Cardiac fibroblast (primary cell): ENCODE measurements around the gene PLEKHH2.

ENCODE experiments used
- DNase-seq, 2 donors: peaks; one replicate each; pipeline versions ENCODE4 v3.0.0 to v3.0.0-alpha.2; 2010; ENCODE audit warnings: low read depth in 2 of 2
- H3K4me3 ChIP-seq, 2 donors: replicated peaks in 1 of 2; 1 replicate in 1 of 2; 2 replicates in 1 of 2; pipeline ENCODE4 v1.5.1; 2011; ENCODE audit warnings: low read depth in 2 of 2, low read length in 2 of 2, mild to moderate bottlenecking in 2 of 2, moderate library complexity in 1 of 2
- CTCF ChIP-seq: IDR thresholded peaks from one replicate; pipeline ENCODE4 v1.5.1; 2011; ENCODE audit warnings: low read depth, mild to moderate bottlenecking, low read length, inconsistent platforms

PLEKHH2 gene

GRCh38 chr2:43773876-43774613, 137.0 kb downstream of the PLEKHH2 start, which contains the start of gene DYNC2LI1:
DYNC2LI1 (plus strand) TSS chr2:43774039; CDS start chr2:43774139, 100 bp downstream.
- DNase-seq = peak; percentile 92 to 93
- peak within 1 kb of the TSS; percentile 70 to 76 for H3K4me3 ChIP-seq
- TF ChIP-seq CTCF = no peak

DNA sequence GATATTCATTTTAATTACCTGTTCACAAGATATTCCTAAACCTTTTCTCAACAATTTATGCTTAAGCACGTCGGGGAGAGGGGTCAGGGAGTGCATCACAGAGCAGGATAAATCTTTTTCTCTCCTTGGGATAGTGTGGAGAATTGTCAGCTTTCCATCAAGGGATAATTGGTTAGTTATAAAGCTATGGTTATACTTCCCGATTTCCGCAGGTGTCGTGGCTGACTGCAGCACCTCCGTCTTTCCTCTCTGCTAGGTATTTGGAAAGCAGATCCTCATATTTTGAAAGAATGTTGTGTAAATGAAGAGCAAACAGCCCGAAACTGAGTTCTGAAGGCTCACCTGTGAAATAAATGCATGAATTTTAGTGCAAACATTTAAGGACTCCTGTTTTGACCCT, 137.6 kb downstream of the PLEKHH2 start:
- DNase-seq = no peak
- peak overlapping the region; percentile 70 to 76 for H3K4me3 ChIP-seq
- TF ChIP-seq CTCF = no peak

- no peak for DNase-seq
- no peak for TF ChIP-seq CTCF
- H3K4me3 ChIP-seq = no peak overlapping the region
Measured at GRCh38 chr2:43776324-43776723, 139.3 kb downstream of the PLEKHH2 start.

DNA sequence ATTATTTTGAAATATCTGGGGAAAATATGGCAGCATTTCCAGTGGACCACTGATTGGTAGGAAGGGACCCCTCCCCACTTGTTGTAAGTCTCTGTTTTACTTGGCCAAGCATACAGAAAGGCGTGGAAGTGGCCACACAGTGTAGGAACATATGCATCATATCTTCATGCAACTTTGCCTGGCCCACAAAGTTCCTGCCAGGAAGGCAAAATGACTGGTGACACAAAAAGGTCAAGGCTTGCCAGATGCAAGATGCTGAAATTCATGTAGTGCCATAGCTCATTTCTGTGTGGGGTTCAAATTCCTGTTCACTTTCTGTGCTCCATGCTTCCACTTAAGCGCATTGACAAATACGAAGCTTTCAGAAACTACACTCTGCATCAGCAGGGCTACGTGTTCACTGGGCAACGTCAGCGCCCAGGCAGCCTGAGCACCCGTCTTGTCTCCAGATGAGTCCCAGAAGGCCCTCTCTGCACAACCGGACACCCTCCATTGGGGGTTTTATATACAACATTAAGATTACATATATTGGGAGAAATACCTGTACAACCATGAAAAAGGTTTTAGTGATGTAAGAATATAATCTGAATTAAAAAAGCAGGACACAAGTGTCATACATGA, 140.4 kb downstream of the PLEKHH2 start:
- no peak overlapping the region for H3K4me3 ChIP-seq
- no peak for DNase-seq
- TF ChIP-seq CTCF = no peak

DNA sequence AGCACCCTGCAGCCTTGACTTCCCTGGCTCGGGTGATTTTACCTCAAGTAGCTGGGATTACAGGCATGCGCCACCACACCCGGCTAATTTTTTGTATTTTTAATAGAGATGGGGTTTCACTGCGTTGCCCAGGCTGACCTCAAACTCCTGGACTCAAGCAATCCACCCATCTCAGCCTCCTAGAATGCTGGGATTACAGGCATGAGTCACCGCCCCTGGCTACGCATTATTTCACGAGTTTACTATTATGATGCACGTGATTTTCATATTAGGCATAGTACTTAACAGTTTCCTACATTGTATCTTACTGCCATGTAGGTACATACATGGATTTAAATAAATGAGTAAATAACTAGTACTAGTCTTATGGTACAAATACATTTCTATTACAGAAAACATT, 141.2 kb downstream of the PLEKHH2 start:
- H3K4me3 ChIP-seq = no peak overlapping the region
- TF ChIP-seq CTCF = no peak
- DNase-seq = no peak

DNA sequence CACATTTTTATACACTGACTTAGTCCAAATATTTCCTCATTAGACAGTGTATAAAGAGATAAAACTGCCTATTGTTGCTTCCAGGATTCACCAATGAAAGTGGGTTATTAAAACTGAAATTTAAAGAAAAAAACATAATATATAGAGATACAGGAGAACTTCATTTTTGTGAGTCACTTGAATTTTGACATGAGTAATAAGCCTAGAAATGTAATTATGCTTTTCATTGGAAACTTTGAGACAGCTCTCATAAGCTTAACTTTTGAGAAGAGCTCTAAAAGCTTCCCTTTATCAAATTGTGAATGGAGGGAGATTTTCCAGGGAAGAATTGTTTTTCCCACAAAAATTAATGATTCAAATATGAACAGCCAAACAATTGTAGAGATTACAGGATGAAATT, 150.8 kb downstream of the PLEKHH2 start:
- TF ChIP-seq CTCF = no peak
- no peak for DNase-seq
- H3K4me3 ChIP-seq = no peak overlapping the region
